Activated CD8-positive, alpha-beta memory T cell treated with anti-CD3 and anti-CD28 coated beads for 48 hours (primary cell): Measurements from ENCODE around the gene COTL1.

Source experiments
- DNase-seq, 3 experiments: peaks; one replicate each; pipeline ENCODE4 v3.0.0-alpha.2; 2020; ENCODE audit warnings: low read depth in 2 of 3, low spot score in 2 of 3

COTL1 gene

DNA sequence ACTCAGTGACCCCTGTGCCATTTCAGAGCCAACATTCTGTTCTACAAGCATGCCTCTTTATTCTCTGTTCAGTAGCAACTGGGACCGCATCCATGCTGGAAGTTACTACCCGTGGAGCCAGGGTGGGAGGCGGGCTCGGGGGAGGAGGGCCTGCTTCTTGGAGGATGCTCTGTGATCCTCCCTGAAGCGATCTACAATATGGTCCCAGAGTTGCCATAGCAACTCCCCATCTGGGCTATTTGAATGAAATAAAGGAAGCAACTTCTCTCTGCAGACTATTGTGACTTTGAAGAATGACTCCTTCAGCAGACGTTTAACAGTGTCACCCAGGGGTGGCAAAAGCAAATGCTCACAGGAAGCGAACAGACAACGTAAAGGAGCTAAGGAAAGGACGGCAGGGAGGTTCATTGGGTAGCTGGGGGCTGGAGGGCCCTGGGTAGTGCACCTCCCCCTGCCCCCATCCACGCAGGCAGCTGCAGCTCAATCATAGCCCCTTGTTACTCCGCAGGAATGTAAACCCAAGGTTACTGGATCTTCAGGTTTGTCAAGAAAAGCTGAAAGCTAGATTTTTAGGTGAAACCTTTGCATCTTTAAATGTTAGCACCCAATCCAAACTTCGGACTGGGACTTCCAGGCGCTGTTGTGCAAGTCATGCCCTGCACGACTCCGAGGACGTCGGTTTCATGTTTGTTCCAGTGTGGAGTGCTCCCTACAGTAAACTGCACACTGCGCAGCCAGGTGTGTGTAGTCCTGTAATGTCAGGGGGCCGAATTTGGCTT lies 62.3 kb downstream of the COTL1 start:
- no peak for DNase-seq

DNA sequence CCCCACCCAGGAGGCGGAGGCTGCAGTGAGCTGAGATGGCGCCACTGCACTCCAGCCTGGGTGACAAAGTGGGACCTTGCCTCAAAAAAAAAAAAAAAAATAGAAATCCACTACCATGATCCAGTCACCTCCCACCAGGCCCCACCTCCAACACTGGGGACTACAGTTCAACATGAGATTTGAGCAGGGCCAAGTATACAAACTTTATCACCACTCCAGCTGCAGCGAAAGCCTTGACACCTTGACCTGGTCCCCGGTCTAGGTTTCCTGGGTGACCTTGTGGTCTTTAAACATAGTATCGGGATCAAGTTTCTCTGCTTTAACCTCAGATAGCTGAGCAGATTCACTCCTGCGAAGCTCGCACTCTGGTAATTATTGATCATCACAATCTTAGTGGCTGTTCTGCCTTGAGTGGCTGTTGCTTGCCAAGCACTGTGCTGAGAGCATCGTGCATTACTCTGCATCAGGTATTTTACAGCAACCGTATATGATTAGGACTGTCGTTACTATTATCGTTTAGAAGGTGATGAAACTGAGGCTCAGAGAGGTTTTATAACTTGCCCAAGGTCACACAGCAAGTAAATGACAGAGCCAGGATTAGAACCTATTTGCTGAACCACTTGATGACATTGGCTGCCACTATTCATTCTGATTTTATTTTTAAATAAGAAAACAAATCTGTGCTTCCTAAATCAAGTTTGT lies 63.1 kb downstream of the COTL1 start:
- no peak for DNase-seq

DNA sequence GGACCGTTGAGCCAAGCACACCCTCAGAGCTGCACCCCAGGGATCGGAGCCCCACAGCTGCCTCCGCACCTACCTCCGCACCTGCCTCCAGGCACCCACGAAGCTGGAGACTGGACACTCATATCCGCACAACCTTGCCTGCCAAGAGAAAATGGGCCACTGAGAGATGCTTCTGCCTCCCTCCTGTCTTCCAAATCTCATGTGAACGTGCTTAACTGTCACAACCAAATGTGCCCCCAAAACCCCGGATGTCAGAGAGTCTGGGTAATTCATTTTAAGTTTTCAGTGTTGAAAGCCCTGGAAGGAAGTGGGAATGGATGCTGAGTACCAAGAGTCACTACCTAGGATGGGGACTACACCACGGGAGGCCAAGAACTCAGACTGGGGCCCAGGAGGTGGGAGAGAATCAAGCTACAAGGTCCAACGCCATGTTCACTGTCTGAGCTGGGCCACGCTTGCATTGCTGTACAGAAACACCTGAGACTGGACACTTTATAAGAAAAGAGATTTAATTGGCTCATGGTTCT lies 63.9 kb downstream of the COTL1 start:
- peak in 1 of 3 experiments; percentile 20 for DNase-seq

DNA sequence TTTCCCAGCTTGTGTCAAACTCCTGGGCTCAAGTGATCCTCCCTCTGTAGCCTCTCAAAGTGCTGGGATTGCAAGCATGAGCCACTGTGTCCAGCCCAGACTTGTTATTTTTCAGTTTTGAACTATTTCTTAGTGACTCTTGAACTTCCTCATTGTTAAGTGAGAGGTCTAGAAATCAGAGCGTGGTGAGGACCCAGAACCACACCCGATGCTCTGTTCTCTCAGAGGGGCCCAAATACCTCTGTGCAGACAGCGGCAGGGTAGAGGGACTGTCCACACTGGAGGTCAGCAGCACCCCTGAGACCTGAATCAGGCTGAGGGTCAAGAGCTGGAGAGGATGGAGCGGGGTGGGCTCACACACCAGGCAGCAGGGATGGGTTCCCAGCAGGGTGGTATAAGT lies 65.7 kb downstream of the COTL1 start:
- DNase-seq = no peak

DNA sequence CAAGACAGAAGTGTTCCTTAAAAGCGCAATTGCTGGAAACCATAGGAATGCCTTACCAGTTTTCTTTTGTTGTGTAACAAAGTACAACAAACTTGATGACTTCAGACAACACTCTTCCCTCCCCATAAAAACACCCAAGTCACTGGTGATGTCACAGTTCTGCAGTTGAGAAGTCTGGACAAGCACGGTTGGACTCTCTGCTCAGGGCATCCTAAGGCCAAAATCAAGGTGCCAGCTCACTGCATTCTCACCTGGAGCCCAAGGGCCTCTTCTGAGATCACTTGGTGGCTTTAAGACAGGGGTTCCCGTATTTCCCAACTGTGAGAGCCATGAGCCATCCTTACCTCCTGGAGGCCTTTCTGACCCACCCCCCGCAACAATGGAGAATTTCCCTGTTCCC lies 67.8 kb downstream of the COTL1 start:
- DNase-seq = no peak

DNA sequence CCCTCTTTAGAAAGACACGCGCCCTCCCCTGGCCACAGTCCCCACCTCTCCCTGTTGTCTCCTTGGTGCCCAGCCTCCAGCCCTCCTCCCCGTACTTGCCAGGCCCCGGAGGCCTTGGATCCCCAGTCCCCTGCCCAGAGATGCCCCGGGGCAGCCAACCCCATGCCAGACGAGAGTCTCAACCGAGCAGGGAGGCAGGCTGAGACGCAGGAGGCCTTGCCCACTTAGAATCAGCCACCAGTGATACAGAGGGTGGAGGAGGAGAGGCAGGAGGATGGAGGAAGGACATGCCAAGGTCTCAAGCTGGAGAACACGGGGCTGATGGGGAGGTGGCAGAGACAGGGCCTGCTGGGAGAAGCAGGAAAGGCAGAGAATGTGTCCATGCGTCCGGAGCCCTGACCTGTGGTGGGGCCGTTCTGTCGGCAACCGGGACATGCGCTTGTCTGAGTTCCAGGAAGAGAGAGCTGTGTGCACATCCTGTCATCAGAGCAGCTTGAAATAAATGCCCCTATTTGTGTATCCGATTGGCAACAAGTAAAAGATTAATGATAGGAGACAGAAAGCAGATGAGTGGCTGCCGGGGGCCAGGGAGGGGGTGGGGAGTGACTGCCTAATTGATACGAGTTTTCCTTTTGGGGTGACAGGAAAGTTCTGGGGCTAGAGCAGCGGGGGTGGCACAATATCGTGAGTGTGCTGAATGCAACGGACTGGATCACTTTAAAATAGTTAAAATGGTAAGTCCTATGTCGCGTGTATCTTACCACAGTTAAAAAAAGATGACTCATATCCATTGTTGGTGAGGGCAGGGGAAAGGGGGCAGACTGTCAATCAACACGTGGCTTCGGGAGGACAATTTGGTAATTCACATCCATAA lies 68.7 kb downstream of the COTL1 start:
- peak; percentile 22 to 49 (median 47) for DNase-seq

DNA sequence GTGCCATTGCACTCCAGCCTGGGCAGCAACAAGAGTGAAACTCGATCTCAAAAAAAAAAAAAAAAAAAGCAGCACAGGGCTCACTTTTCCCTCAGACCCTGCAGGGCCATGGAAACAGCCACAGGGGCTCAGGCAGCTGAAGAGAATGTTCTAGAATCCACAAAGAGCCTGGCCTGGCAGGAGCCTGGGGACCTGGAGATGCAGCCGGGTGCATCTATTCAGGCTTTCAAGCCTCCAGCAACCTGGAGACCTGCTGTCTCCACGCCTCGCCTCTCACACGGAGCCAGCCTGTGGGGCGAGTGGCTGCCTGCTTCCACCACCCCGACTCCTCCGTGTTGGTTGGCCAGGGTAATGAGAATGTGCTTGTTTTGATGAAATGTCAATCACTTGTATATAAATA lies 69.4 kb downstream of the COTL1 start:
- DNase-seq = peak in 1 of 3 experiments; percentile 21

DNA sequence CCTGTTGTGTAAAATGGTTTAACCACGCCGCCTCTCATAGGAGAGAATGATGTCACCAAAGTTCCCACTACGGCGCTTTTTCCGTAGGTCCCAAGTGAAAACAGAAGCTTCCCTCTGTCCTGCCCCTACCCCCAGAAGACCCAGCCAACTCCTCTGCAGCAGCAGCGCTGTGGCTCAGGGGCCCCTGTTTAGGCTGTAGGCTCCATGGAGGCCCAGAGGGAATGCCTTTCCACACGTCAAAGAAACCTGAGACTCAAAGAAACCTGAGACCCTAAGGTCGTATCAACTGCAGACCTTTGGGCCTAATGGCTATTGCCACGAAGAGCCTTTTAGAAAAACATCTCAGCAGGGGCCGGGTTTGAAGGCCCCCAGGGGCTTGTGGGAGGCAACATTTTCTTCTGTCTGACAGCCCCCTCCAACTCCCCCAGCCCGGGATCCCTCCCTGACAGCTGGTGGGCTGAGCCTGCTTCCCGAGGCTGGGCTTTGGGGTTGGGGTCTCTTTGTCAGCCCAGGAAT lies 70.3 kb downstream of the COTL1 start:
- DNase-seq = peak in 1 of 3 experiments; percentile 37

DNA sequence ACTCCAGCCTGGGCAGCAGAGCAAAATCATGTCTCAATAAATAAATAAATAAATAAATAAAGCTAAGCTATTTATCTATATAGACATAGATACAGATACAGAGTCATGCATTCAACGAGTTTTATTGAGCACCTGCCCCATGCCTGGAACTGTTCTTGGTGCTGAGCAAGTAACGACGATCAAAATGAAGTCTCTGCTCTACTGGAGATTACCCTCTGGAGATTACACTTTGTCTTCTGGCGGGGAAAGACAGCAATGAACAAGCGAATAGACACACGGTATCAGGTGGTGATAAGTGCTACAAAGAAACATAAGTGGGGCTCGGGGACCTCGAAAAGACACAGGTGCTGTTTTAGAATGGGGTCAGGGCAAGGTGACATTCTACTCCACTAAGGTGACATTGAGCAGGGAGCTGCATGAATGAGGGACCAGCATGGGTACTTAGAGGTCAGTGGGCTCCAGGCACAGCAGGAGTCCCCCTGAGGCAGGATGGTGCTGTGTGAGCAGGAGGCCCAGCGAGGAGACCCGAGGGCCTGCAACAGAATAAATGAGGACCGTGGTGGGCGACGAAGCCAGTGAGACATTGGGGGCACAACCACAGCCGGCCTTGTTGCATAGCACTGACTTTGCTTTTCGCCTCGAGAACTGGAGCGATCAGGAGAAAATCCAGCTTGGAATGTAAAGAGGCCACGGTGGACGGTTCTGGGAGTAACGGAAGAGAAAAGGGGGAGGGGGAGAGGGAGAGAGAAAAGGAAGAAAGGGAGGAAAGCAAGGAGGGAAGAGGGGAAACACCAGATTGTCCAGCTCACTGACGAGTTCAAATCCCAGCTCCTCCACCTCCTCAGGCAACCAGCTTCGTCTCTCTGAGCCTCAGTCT lies 71.0 kb downstream of the COTL1 start:
- DNase-seq = no peak

DNA sequence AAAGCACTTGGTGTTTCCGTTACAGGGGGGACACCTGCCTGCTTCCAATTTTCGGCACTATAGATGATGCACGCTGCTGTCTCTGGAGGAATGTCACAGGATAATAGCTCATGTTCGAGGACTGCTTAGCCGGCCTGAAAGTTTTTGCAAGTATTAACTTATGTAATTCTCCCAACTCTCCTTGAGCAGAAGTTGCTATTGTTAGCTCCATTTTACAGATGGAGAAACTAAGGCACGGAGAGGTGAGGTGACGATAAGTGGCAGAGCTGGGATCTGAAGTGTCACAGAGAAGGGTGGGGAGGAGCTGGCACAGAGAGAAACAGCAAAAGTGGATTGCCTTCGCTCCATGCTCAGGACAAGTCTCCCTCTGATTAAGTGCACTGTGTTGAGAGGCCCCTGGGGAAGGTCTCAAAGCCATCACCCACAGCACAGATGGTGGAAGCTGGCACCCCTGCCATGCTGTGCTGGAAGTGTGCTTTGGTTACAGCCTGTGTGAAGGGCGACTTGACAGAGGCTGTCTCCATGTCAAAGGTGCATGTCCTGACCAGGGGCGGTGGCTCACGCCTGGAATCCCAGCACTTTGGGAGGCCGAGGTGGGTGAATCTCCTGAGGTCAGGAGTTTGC lies 72.7 kb downstream of the COTL1 start:
- no peak for DNase-seq

DNA sequence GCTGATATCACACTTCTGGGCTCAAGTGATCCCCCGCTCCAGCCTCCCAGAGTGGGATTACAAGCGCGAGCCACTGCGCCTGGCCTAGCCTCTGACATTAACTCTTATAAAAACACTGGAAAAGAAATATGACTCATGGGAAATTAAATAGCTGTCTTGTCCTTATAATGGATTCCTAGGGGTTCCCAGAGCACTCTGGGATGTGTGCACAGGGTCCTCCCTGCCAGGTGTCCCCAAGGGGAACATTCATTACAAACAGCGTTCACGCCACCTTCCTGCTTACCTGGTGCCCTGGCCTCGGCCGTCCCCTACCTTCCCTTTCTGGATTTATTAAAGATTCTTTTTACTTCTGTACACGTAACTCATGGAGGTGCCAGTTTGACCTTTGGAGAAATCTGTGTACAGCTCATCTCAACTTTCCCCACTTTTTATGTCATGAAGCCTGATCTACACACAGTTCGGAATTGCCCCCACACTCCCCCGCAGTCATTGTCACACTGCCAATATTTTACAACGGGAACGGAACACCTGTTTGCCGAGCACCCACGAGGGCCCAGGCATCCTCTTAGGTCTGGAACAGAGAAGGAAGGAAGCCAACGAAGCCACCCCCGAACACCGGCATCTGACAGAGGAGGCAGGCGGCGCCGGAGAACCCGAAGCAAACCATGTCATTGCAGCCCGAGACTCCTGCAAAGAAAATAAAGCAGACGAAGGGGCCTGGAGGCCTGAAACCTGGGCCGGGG lies 73.7 kb downstream of the COTL1 start:
- no peak for DNase-seq

DNA sequence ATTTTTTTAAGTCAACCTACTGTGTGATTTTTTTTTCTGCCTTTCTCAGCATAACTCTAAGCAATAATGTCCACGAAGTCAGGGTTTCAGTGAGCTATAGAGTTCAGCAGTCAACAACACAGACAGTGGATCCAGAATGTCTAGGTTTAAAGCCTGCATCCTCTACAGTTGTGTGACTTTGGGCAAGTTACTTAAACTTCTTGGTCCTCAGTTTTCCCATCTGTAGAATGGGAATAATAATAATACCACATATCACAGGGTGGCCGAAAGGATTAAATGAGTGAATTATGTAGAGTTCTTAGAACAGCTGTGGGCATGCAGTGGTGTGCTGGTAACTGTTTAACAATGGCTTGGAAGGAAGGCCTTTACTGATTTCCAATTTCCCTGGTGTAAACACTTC lies 74.6 kb downstream of the COTL1 start:
- DNase-seq = no peak

DNA sequence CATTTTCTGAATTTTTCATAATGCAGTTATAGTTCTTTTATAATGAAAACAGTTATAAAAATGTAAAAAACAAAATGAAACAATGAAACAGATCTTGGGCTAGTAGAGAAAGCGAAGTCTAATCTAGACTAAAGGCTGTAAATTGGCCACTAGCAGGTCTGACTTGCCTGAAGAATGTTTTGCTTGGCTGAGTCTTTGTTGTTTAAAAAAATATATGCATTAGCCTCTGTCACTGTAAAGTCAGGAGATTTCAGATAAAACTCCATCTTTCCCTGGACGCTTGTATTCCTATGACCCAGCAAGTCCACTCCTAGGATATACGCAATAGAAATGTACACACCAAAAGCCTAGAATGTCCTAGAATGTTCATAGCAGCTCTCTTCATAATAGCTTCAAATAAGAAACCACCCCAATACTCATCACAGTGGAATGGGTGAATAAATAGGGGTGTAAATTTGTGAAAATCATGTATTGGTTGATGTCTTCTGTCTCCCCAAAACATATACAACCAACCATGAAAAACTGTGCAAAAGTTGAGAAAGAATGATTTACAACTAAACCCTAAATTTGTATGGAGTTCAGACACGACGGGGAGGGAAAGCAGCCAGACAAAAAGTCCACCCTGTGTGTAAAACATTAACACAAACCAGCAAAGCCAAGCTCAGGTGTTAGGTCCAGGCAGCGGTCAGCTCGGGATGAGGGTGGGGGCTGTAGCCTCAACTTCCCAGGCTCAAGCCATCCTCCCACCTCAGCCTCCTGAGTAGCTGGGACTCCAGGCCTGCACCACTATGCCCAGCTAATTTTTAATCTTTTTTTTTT lies 75.7 kb downstream of the COTL1 start:
- no peak for DNase-seq

DNA sequence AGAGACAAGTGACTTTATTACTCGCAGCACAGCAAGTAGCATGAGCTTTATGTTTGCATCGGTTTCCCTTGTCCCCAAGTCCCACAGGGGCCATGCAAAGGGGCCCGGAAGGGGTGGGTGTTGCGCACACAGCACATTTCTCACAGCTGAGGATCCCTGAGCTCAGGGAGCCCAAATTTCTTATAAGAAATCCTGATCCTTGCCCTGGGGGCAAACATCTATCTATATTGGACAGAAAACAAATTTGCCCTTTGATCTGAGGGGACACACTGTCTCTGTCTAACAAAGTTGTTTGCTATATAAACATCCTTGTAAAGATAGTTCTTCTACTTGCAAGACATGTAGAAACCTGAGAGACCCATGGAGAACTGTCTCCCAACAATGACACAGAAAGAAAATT lies 77.7 kb downstream of the COTL1 start:
- DNase-seq = no peak

DNA sequence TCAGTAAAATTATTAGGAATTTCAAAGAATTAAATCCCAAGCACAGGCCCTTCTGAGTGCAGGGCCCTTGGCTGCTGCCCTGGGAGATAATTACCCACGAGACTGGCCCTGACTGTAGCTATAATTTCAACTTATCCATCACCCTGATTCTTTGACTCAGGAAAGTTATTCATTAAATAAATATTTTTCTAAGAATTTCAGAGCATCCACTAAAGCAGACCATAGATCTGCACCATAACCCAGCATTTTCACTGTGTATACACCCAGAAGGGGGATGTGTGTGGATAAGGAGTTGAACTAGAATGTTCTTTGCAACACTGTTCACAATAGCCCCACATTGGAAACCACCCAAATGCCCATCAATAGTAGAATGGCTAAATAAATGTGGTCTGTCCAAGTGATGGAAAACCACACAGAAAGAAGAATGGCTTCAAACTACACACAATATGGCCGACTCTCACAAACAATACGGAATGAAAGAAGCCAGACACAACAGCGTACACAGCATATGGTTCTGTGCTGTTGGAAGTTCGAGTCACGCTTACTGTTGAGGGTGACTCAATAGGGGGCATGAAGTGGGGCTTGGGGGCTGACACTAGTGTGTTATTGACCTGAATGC lies 79.5 kb downstream of the COTL1 start:
- DNase-seq = no peak

DNA sequence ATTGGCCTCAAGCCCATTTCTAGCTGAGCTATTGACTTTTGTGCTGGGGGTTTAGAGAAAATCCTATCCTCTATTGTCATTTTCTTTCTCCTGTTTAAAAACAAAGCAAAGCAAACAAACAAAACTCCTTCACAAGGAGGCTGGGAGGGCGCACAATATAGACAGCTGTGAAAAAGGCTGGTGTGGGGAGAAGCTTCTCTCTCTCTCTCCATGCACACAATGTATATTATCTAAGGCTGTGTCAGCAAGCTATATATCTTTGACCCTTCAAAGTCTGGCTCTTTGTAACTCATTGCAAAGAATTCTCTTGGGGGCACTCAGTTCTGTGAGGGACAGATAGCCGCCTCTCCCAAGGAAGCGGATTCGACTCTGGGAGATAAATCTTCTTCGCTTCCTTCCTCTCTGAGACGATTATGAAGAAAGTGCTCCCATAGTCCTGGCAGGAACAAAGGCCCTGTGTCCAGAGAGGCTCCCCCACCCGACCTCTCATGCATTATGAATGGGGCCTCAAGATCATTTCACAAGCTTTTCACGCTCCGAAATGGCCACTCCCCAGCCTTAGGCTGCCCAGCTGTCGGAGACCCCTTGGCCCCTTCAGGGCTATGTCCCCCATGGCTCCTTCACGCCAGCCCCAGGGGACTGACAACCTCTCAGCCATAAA lies 80.3 kb downstream of the COTL1 start:
- no peak for DNase-seq

DNA sequence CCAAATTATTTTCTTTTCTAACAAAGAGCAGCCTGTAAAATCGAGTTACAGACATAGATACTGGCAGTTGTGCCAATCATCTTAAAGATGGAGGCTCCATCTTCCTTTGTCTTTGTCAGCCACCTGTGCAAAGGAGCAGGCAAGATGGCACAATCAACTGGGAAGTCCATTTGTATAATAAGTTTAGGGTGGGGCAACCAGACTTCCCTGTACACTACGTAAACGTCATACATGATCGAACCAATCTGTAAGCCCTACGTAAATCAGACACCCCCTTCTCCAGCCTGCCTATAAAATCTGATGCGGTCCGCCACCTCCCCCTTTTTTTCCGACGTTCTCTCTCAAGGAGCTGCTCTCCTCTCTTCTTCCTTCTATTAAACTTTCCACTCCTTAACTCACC lies 82.0 kb downstream of the COTL1 start:
- DNase-seq = no peak
